ENCODE results near the gene ALOX12B.
"Not testable (repeated sequence)": the region's sequence is repeated elsewhere in the genome, so short reads cannot be mapped to it uniquely, and the experiment has no call there.

Gene ALOX12B

DNA sequence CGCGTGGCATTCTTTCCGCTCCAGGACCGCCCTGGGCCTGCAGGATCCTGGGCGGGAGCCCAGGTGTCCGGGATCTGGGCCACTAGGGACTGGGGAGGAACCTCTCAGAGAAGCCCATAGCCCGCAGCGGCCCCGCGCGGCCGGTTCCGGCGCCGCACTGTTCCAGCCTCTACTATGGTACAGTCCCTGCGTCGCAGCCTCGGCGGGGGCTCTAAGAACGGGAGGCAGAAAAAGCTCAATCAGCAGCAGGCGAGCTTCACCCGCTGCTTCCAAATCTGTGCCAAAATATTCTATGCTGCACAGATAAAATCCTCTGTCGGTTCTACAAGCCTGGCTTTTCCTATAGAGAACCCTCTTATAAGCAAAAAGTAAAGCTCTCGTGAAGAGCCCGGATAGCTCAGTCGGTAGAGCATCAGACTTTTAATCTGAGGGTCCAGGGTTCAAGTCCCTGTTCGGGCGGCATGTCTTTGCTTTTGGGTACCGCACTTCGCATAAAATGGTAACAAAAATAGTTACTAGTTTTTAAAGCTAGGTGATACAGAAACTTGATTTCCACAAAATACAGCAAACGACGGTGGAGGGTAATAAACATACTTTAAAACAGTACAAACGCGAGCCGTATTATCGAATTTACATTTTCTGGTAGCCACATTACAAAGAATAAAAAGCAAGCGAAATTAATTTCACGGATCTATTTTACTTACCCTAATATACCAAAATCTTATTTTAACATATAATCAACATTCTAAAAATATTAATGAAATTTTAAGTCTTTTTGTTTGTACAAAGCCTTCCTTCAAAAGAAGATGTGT, 31.5 kb upstream of the ALOX12B start:
- peak; percentile 92 for DNase-seq

DNA sequence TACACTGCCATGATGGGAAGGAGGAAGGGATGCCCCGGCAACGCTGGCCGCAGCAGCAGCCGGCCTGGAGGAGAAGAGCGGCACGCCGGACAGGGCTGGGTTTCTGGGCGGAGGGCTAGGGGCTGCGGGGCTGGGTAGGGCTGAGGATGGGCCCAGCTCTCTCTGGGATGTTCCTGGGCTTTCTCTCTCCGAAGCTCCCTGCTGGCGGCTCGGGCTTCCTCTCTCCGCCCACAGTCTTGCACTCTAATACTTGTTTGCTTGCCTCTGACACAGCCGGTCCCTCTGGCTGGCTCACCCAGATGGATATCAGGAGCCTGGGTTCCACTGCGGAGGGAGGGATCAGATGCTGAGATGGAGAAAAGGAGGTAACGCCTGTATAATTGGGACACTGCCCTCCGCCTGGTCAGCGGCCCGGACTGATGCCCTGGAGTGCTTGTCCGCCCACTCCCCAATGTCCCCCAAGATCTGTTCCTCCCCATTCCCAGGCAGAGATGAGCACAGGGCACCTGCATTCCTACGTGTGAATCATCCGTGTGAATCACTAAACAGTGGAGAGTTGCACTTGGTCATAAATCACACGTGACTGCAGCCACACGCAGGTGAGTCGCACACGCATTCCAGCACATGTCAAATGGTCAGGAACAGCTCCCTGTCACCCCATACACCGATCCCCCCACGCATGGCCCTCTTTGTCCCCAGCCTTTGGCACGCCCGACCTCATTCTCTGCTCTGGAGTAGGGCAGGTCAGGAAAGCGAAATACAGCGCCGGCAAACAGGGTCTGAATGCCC, 30.7 kb upstream of the ALOX12B start, which contains the start of gene ALOXE3:
ALOXE3 (minus strand) TSS at position 535 of the 789 bp plus-strand sequence; CDS start at position 11, 524 bp downstream.
- no peak for DNase-seq

DNA sequence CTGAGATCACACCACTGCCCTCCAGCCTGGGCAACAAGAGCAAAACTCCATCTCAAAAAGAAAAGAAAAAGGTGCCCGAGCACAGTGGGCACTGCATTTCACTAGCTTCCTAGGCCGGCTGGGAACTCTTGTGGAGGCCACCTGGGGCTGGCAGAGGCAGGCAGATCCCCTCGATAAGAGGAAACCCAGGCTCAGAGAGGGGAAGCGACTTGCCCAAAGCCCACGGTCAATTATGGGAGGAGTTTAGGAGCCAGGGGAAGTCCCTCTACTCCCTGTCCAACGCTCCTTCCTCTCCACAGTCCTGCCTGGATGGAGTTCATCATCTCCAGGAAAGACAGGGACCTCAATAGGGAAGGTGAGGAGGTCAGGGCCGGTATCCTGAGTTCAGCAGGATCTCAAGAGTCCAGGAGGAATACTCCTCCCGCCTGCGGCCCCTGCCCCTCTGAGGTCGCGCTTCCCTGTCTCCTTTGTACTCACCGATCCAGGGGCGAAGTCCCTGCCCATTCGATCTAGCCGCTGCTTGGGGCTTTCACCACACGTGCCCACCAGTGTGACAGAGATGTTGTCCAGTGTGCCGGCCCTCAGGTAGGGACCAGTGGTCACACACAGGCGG, 30.0 kb upstream of the ALOX12B start:
- DNase-seq, result no peak

DNA sequence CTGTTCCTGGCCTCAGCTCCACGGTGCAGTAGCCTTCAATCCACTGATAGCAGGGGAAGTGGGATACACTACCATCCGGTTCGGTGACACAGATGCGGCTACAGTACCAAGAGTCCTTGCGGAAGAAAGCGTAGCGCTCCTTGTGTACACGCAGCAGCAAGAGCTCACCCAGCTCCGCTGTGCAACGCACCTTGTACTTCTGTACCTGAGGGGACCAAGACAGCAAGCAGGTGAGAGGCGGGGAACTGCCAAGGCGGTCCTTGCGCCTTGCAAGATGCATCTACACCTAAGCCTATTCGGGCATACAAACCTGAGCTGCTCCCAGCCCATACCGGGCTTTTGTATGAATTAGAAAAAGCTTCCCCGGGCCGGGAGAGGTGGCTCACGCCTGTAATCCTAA, 29.3 kb upstream of the ALOX12B start:
- no peak for DNase-seq

DNA sequence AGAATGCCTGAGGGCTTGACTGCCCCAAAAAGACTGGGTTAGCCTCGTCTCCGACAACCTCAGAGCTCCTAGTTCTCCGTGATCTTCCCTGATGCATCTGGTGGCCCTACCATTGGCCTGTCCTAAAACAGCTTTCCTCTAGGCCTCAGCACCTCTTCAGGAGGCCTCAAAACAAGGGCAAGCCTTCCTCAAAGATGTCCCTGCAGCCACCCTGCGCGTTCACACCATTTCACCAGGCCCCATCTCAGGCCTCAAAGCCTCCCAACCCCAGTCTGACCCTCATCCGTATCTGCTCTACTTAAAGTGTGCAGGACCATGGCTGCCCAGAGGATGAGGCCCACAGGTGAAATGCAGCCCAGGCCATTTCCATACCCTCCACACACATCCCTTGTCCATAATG, 23.4 kb upstream of the ALOX12B start:
- no peak for DNase-seq

DNA sequence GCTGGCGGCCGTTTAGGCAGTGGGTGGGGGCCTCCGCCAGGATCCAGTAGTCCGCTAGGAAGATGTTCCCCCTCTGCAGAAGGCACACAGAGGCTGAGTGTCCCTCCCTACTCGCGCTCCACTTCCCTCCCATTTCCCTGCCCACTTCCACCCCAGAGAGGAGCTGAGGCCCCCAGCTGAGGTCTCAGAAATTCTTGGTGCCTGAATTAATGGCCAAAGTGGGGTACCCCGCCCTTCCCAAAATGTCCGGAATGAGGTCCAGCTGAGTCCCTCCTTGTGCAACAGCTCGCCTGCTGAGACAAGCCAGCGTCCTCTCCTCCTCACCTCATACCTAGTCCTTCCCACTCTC, 22.9 kb upstream of the ALOX12B start:
- no peak for DNase-seq

DNA sequence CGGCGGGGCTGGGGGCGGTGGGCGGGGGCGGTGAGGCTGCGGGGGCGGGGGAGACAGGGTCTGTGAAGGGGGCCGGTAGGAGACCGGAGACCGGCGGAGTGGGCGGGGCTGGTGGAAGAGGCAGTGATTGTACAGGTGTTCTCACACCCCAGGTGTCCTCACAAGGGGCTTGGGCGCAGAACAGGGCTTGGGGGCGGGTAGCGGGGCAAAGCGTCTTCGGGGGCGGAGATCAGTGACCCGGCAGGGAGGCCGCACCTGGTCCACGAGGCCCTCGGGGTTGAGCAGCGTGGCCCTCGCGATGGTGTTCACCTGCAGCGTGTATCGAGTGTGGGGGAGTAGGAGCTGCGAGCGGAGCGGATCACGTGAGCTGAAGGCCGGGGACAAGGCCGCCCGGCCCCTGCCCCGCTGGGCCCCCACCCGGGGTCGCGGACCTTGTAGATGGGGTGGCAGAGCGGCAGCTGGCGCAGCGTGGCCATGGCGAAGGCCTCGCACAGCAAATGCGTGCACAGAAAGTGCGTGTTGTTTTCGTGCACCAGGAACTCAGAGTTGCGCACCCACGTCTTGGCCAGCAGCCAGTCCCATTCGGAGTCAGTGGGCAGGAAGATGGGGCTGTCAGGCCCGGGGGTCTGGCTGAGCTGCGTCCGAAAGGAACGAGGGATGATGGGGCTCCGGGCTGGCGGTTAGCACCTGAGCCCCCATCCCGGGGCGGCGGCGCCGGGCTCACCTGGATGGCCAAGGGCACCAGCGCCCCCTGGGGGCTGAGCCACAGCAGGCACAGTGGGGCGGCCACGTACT, 22.3 kb upstream of the ALOX12B start:
- DNase-seq, result no peak

DNA sequence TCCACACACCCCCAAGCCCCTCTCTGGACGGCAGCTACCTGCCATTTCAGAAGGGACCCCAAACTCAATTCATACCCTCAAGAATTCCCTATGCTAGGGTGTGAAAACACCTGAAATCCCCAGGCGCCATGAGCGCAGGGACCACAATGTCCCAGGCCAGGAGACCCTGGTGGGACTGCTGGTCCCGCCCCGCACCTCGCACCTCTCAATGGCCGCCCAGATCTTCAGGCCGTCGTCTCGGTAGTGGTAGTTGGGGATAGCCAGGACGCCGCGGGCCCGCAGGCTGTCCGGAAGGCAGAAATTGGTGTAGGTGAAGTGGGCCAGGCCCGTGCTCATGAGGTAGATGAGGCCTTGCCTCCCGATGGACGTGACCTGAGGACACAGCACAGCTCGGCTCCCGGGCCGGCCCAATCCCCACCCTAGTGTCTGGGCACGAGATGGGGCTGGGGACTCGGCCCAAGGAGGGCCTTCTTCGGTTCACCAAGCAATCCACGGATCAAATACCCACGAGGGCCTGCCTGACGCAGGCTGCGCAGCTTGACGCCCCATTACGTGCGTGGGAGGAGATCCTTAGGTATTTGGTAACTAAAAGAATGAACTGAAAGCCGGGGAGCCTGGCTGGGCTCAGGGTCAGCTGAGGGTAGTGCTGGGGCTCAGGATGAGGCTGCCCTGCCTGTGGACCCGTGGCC, 21.6 kb upstream of the ALOX12B start:
- DNase-seq, result no peak

DNA sequence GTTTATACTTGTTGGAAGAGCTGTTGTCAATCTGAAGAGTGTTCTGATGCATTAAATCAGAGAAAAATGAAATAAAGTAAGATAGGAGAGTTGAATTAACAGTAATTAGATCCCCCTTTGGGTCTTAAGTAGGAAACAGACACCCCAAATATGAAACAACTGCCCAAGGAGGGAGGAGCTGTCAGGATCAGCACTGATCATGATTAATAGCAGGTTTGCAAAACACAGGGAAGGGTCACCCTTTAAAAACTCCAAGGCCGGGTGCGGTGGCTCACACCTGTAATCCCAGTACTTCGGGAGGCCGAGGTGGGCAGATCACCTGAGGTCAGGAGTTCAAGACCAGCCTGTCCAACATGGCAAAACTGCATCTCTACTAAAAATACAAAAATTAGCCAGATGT, 19.5 kb upstream of the ALOX12B start:
- not testable (repeated sequence) for DNase-seq

DNA sequence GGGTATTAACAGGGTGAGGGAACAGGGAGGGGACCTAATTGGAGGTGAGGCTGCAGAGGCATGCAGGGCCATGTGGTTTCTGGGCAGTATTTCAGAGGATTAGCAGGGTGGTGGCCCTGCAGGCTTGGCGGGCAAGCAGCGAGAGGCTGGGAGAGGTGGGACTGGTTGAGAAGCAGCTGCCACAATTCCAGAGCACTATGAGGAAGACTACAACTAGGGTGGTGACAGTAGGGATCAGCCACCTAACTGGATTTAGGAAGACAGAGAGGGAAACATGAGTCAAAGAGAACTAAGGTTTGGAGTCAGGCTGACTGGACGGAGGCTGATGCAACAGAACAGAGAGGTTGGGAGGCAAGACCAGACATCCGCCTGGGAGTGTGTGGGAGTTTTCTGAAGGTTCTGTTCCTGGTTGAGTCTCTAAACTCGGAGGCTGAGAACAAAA, 18.5 kb upstream of the ALOX12B start:
- DNase-seq, result no peak

DNA sequence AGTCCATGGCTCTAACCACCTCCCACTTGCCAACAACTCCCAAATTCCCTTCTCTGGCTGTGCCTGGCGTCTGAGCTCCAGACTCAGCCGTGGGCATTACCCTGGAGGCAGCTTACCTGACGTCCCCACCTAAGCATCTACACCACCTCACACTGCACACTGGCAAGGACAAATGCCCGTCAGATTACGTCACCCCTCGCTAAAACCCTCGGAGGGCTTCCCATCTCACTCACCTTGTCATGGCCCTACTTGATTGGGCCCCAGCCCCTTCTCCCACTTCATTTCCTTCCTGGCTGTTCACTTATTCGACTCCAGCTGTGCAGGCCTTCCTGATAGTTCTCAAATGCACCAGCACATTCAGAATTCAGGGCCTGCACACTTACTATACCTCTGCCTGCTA, 17.4 kb upstream of the ALOX12B start:
- DNase-seq, result no peak

DNA sequence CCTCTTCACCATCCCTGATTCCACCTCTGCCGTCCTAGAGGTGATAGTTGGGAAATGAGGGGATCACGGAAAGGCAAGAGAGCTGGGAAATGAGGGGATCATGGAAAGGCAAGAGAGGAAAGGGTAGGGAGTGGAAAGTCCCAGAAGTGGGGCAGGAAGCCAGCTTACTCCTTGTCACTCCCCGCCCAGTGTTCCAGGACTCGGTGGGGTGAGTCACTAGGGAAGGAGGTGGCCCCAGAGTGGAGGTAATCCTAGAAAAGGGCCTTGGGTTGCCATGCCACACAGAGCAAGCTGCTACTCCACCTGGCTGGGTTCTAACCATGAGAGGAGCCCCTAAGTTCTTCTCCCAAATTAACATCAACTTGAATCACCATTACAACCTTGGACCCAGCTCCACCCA, 16.0 kb upstream of the ALOX12B start:
- DNase-seq, result no peak

DNA sequence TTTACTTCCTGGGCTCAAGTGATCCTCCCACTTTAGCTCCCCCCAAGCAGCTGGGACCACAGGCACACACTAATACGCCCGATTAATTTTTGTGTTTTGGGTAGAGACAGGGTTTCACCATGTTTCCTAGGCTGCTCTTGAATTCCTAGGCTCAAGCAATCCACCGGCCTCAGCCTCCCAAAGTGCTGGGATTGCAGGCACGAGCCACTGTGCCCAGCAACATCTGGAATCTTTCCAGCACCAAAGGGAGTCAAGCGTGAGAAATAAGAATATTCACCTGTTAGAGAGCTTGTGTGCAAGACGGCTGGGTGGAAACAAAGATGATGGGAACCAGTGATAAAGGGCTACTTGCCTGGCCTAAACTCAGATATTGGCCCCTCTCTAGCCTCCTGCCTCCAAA, 14.2 kb upstream of the ALOX12B start:
- DNase-seq, result no peak

DNA sequence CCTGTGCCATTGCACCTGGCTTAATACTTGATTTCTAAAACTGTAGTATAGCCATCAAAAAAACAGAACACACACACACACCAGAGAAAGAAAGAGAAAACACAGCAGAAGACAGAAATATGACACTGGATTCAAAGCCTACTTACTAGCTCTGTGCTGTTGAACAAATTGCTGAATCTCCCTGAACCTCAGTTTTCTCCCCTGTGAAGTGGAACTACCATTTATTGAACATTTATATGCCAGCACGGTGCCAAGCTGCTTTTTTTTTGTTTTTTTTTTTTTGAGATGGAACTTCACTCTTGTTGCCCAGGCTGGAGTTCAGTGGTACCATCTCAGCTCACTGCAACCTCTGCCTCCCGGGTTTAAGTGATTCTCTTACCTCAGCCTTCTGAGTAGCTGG, 13.2 kb upstream of the ALOX12B start:
- DNase-seq, result no peak

DNA sequence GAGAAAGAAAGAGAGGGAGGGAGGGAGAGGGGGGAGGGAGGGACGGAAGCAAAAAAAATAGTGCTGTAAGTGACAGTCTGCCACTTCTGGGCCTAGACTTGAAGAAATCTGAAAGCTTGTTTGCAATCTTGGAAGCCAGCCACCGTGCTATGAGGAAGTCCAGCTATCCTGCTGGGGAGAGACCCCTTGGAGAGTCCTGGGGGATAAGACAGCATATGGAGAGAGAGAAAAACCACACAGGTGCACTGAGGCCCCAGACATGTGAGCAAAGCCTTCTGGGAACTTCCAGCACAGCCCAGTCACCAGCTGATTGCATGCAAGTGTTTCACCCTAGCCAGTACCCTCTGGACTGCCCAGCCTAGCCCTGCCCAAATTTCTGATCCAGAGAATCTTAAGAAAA, 12.6 kb upstream of the ALOX12B start:
- no peak for DNase-seq

DNA sequence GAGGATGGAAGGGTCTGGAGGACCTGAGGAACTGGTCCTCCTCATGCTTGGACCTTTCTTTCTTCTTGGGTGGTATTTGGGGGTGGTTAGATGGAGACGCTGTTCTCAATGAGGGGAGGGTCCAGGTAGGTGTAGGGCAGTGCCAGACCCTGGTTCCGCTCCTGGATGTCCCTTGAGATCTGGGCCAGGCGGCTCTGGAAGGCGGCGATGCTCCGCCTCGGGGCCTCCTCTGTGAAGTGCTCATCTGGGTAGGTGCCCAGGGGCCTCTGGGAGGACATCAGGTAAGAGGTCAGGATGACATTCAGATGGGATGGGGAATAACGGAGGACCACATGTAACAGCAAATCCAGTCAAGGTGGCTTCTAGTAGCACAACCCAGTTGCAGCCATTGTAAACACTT, 9.0 kb upstream of the ALOX12B start:
- no peak for DNase-seq

DNA sequence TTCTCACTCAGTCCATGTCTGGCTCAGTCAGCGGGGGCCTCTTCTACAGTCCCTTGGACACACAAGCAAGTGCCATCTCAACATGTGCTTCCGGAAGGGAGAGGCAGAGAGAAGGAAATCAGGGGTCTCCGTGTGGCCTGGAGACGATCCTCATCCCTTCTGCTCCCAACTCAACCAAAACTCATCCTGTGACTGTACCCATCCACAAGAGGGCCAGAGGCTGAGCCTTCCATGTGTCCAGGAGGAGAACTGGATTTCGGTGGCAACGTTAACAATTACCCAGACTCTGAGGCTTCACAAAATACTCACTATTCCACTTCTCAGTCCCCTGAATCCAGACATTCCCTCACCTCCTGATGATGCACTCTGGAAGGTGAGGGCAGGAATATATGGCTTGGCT, 7.8 kb upstream of the ALOX12B start:
- DNase-seq, result no peak

DNA sequence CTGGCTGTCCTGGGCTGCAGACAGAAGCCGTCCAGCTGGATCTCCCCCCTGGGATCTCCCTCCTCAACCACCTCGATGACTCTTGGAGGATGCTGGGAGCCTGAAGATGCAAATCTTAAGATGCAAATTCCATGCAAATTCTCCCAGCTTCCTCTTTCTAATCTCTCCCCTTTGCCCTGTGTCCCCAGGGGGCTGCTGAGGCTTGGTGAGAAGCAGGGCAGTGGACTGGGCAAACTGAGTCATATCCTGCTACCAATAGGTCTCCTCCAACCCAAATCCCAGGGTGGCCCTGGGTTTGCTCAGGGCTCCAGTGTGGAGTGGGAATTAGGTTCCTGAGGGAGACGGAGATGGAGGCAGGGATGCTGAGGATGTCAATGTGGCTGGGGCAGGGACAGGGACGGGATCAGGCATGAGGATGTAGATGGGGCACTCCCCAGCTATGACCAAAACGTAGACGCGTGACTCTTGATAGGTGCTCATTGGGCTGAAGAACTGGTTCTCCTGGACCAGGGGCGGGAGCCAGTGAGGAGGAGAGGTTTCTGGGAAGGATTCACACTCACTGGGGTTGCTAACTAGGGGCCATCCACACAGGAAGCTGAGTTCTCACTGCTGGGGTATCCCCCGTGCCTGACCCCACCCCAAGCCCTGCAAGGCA, 3.6 kb upstream of the ALOX12B start:
- no peak for DNase-seq

DNA sequence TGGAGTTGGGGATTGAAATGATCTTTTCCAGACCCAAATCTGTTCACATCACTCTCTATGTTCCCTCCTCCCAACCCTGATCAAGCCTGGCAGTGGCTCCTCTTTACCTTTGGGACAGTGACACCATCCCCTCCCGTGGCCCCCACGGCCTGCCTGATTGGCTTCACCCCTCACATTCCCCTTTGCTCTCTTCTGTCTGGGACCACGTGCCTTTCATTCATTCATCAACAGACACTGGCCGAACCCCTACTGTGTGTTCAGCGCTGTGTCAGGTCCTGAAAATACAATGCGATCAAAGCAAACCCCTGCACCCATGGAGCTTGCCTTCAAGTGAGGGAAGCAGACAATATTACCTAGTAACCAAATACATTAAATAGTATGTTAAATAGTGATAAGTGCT, 2.2 kb upstream of the ALOX12B start:
- DNase-seq, result no peak

DNA sequence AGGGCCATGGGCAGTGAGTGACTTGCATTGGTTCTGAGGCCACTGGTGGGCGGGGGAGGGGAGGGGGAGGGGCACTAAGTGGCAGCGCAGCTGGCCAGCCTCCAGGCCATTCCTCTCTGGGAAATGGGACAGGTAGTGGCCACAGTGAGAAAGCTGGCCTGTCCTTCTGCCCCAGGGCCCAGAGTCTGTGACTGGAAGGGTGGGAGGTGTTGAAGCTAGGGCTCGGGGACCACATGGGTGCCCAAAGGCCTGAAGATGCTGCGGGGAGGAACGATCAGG, 375 bp upstream of the ALOX12B start:
- no peak for DNase-seq

DNA sequence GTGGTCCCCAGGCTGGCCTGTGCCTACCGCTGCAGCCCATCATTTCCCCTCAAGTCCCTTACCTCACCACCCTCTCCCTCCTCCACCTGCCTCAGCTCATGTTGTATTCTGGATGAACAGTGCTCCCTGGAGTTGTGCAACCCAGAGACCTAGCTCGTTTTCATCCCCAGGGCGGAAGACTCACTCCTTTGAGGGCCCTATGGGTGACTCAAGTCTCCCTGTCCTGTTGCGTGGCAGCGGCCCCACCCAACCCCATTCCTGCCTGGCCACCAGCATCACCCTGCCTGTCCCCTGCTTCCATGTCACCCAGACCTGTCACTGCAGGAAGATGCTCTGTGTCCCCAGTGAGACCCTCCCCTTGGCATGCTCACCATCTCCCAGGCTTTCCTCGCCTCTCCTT, 3.3 kb downstream of the ALOX12B start:
- no peak for DNase-seq

DNA sequence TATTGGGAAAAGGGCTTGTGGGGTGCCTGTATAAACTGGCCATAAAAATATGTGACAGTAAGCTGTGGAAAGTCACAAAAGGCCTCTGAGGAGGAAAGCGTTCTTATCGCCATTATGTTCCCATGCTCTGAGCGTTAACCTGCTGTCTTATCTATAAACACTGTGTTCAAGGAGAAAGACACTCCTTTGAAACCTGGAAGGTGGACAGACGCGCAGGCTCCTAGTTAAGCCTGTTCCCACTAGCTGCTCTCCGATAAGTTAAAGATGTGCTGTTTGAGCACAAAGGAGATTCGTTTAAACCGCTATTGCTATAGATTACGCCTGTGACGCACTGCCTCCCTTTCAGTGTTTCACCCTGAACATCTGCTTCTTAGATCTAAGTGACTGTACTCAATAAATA, 5.2 kb downstream of the ALOX12B start:
- DNase-seq, result no peak

Data from midbrain (tissue), 1 donor.